Endothelial cell (in vitro differentiated cells): ENCODE measurements around the gene DGAT2. TPM values are rescaled to one million over a fixed set of nuclear protein-coding genes. Genes with fewer than 3 reads are reported as not detected.

Experiments used
- DNase-seq: peaks from one replicate; pipeline ENCODE4 v3.0.0; 2021; ENCODE audit warnings: low spot score
- H3K27ac Mint-ChIP-seq: one replicate; pipeline ENCODE4 v1.8.0; 2021; ENCODE audit warnings: mixed read lengths, inconsistent platforms; ENCODE audit not compliant: unreplicated experiment
- H3K27me3 Mint-ChIP-seq: one replicate; pipeline ENCODE4 v1.8.0; 2021; ENCODE audit warnings: mild to moderate bottlenecking, moderate library complexity, mixed read lengths, inconsistent platforms; ENCODE audit not compliant: unreplicated experiment
- H3K36me3 Mint-ChIP-seq: one replicate; pipeline ENCODE4 v1.8.0; 2021; ENCODE audit warnings: mild to moderate bottlenecking, low read depth, mixed read lengths, inconsistent platforms; ENCODE audit not compliant: unreplicated experiment
- H3K4me1 Mint-ChIP-seq: one replicate; pipeline ENCODE4 v1.8.0; 2021; ENCODE audit warnings: mild to moderate bottlenecking, mixed read lengths, inconsistent platforms; ENCODE audit not compliant: unreplicated experiment
- H3K4me3 Mint-ChIP-seq: one replicate; pipeline ENCODE4 v1.8.0; 2021; ENCODE audit warnings: mild to moderate bottlenecking, mixed read lengths, inconsistent platforms; ENCODE audit not compliant: unreplicated experiment
- H3K9me3 Mint-ChIP-seq: one replicate; pipeline ENCODE4 v1.8.0; 2021; ENCODE audit warnings: mixed read lengths, inconsistent platforms; ENCODE audit not compliant: unreplicated experiment
- total RNA-seq: library from RNA; stranded (reverse); fragmentation: NEBNext Ultra II Directional; extraction: Animal tissue kit (Norgen Biotek cat#: 25700); gene quantifications from one replicate; pipeline ENCODE4 v1.2.1, GENCODE V29; 2021; ENCODE audit not compliant: unreplicated experiment
- TF ChIP-seq, protein P1 (sequence below): fragments of 200-600 bp; sonication (generic); IDR thresholded peaks from one replicate; pipeline ENCODE4 v1.5.0; 2021; ENCODE audit warnings: antibody characterized with exemption; ENCODE audit not compliant: unreplicated experiment

The DGAT2 gene
- total RNA-seq, 1 donor from 2014 or later: 0.51 TPM

DNA sequence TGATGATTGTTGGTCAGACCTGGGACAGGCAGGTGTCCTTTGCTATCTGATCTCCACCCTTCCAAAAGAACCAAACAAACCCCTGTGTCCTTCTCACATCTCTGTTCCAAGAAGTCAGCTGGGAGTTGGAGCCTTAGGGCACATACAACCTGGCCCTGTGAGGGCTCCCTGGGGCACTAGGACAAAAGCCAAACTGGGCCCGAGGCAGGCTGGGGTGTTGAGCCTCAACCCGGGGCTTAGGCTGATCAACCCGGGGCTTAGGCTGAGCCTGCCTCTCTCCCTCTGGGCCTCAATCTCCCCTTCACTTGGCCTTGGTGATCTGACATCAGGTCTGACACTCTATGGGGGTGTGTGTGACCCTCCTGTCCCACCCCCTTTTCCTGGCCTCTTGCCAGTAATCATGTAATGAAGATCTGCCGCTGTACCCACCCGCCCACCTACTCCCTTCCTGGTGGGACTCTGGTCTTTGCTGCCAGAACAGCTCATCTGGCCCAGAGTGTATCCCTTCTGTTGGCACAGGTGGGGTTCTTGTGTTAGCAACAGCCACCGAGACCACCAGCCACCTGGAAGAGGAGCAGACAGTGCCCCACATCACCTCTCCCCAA, 23.7 kb downstream of the DGAT2 start:
- Mint-ChIP-seq H3K4me1 (peaks cover 2% of the 10 kb centered on the region), H3K36me3 (no peaks in the 10 kb centered on the region), H3K27ac (no peak overlapping the region), H3K27me3 (peaks cover 4% of the 10 kb centered on the region), H3K9me3 (no peaks in the 10 kb centered on the region), H3K4me3 (no peak overlapping the region)
- TF ChIP-seq, protein P1, sequence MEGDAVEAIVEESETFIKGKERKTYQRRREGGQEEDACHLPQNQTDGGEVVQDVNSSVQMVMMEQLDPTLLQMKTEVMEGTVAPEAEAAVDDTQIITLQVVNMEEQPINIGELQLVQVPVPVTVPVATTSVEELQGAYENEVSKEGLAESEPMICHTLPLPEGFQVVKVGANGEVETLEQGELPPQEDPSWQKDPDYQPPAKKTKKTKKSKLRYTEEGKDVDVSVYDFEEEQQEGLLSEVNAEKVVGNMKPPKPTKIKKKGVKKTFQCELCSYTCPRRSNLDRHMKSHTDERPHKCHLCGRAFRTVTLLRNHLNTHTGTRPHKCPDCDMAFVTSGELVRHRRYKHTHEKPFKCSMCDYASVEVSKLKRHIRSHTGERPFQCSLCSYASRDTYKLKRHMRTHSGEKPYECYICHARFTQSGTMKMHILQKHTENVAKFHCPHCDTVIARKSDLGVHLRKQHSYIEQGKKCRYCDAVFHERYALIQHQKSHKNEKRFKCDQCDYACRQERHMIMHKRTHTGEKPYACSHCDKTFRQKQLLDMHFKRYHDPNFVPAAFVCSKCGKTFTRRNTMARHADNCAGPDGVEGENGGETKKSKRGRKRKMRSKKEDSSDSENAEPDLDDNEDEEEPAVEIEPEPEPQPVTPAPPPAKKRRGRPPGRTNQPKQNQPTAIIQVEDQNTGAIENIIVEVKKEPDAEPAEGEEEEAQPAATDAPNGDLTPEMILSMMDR: no peak
- no peak for DNase-seq

GRCh38 chr11:75792997-75793800, 24.6 kb downstream of the DGAT2 start:
- H3K36me3 Mint-ChIP-seq: no peaks in the 10 kb centered on the region
- no peak overlapping the region for H3K27ac Mint-ChIP-seq
- H3K27me3 Mint-ChIP-seq: peaks cover 4% of the 10 kb centered on the region
- no peak overlapping the region for H3K4me3 Mint-ChIP-seq
- TF ChIP-seq, protein P1: no peak
- DNase-seq: no peak
- peaks cover 6% of the 10 kb centered on the region for H3K4me1 Mint-ChIP-seq
- H3K9me3 Mint-ChIP-seq: no peaks in the 10 kb centered on the region

DNA sequence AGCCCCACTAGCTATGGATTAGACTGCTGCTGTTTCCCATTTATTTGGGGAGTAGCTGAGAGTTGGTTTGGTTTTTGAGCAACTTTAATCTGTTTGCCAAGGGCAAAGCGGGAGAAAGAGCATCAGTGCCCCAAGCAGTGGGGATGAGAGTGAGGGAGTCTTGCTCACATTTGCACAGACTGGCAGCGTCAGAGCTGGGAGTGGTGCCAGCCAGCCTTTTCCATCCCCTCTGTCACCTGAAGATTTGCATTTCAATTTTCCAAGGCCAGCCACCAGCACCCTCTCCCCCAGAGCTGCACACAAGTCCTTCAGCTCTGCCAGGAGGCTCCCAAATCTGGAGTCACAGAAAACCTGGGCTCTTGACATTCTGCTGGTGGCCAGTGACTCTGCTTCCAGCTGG, 25.4 kb downstream of the DGAT2 start:
- Mint-ChIP-seq H3K36me3 (no peaks in the 10 kb centered on the region), H3K4me3 (no peak overlapping the region), H3K27me3 (peaks cover 5% of the 10 kb centered on the region)

GRCh38 chr11:75795276-75796090, 26.9 kb downstream of the DGAT2 start:
- Mint-ChIP-seq H3K9me3 (no peaks in the 10 kb centered on the region), H3K4me3 (no peak overlapping the region), H3K4me1 (peaks cover 6% of the 10 kb centered on the region), H3K27ac (no peak overlapping the region), H3K36me3 (no peaks in the 10 kb centered on the region), H3K27me3 (peaks cover 8% of the 10 kb centered on the region)
- TF ChIP-seq, protein P1: no peak
- no peak for DNase-seq

More for the DNA sequence above, 25.4 kb downstream of the DGAT2 start:
- Mint-ChIP-seq H3K9me3 (no peaks in the 10 kb centered on the region), H3K27ac (no peak overlapping the region), H3K4me1 (peaks cover 6% of the 10 kb centered on the region)
- DNase-seq: no peak
- TF ChIP-seq, protein P1: no peak
